SIG-M5 (cell line): ENCODE data around the gene PRDX5.

ENCODE experiments used
- DNase-seq: peaks from one replicate; lab custom pipeline; 2025; lab: John Stamatoyannopoulos, UW

PRDX5 gene

DNA sequence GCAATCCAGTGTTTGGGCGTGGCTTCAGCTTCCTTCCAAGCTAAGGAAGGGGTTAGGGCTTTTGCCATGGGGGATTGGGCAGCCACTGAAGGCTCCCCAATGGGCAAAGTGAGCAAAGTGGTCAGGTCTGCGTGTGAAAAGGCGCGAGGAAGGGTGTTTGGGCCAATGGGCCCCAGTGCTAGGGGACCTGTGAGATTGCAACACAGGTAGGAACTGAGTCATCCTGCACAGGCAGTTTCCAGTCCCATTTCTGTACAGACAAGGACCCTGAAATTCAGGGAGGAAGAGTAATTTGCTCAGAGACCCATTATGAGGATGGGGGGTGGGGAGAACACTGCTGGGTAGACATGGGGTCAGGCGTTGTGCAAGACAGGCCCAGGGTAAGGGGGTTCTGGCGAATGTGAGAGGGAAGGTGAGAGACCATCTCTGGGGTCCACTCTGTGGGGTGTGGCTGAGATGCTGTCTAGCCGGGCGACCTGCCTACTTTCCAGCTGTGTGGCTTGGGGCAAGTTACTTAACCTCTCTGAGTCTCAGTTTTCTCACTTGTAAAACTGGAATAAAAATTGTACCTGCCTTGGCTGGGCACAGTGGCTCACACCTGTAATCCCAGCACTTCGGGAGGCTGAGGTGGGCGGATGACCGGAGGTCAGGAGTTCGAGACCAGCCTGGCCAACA lies 29.4 kb downstream of the PRDX5 start:
- DNase-seq, result no peak

DNA sequence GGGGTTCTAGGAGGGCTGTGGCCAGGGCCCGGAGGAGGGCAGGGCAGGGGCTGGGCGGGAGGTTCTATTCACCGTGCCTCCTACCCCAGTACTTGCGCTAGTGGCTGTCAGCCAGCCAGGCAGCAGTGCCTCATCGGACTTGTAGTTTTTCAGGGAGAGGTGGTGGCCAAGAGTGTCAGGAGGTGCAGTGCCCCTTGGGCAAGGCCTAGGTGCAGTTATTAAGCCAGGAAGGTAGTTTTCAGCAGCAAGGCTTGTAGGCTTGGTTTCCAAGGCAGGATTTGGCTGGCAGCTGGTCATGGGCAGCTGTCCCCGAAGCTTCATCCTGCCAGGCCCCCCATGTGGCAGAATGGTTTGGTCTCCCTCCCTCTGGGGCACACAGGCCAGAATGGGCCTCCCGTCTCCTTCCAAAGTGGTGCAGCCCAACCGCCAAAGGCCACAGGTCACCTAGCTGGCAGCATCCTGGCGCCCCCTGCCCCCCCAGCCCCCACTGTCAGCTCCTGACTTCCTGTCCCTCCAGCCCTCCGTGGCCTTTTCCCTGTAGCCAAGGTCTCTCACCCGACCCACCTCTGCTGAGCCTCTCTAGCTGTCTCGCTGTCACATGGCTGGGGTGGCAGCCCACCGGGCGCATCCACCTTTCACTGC lies 30.6 kb downstream of the PRDX5 start:
- no peak for DNase-seq

DNA sequence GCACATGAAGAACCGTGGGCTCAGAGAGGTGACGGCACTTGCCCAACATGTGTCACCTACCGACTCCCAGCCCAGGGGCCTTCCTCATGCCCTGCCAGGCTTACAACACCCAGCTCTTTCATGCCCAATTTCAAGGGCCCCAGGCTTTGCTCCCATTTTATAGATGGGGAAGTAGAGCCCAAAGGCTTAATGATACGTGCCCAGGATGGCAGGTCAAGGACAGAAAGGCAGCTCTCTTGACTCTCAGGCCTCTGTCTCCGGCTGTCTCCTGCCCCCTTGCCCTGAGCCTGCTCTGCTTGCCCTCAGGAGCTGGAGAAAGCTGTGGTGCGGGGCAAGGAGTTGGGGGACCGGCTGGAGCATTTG lies 31.1 kb downstream of the PRDX5 start:
- no peak for DNase-seq

DNA sequence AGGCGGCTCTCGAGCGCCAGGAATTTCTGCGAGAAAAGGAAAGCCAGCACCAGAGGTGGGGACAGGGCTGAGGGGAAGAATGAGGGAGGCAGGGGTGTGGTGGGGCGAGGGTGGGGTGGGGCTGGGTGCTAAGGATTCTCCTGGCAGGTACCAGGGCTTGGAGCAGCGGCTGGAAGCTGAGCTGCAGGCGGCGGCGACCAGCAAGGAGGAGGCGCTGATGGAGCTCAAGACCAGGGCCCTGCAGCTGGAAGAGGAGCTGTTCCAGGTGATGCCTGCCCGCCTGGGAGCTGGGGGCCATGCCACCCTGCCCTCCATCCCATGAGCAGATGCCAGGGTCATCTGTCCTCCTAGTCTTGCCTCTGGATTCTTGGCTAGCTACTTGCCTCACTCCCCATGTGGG lies 31.5 kb downstream of the PRDX5 start:
- DNase-seq, result no peak

DNA sequence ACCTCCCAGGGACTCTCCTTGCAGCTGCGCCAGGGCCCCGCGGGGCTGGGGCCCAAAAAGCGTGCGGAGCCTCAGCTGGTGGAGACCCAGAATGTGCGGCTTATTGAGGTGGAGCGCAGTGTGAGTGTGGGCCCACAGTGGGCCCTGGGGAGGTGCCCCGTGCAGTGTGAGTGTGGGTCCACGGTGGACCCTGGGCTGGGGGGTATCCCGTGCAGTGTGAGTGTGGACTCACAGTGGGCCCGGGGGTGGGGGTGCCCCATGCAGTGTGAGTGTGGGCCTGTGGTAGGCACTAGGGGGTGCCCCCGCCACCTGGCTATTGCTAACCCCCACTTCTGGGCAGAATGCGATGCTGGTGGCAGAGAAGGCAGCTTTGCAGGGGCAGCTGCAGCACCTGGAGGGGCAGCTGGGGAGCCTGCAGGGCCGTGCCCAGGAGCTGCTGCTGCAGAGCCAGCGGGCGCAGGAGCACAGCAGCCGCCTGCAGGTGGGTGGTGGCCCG lies 33.3 kb downstream of the PRDX5 start:
- DNase-seq, result no peak

DNA sequence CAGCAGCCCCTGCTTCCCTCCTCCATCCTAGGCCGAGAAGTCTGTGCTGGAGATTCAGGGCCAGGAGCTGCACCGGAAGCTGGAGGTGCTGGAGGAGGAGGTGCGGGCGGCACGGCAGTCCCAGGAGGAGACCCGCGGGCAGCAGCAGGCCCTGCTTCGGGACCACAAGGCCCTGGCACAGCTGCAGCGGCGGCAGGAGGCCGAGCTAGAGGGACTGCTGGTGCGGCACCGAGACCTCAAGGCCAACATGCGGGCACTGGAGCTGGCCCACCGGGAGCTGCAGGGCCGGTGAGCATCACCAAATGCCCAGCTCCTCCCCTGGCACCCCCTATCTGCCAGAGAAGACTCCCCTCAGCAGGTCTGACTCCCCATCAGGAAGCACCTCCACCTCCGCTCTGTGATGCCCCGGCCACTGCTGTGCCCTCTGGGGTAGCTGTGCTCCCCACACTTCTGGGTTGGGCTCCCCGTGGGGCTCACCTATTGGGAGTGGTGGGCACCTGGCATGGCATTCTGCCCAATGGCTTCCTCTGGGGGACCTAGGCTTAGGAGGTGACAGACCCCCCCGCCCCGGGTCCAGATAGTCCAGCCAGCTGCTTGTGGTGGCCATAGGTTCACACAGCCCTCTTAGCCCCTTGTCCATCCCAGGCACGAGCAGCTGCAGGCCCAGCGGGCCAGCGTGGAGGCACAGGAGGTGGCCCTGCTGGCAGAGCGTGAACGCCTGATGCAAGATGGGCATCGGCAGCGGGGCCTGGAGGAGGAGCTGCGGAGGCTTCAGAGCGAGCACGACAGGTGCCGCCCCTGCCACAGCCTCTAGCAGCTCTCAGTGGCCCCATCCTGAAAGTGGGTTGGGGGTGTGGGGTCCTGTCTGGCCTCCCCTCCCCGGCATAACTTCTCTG lies 34.4 kb downstream of the PRDX5 start:
- no peak for DNase-seq

DNA sequence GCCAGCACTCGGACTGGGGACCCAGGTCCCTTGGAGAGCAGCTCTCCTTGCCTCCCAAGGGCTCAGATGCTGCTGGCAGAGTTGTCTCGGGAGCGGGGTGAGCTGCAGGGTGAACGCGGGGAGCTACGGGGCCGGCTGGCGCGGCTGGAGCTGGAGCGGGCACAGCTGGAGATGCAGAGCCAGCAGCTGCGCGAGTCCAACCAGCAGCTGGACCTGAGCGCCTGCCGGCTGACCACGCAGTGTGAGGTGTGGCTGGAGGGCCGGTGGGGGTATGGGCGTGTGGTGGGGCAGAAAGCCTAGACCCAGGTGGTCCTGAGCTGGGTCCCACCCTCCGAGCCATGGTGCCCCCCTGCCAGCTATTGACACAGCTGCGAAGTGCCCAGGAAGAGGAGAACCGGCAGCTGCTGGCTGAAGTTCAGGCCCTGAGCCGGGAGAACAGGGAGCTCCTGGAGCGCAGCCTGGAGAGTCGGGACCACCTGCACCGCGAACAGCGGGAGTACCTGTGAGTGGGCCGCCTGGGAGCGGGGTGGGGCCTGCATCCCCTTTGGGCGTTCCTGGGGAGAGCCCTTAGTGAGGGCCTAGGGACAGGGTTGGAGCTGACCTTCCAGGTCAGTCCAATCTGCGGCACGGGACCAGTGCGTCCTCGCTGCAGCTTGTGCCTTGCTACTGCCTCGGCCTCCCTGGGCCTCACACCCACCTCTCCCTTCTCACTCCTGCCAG lies 35.2 kb downstream of the PRDX5 start:
- DNase-seq, result no peak

DNA sequence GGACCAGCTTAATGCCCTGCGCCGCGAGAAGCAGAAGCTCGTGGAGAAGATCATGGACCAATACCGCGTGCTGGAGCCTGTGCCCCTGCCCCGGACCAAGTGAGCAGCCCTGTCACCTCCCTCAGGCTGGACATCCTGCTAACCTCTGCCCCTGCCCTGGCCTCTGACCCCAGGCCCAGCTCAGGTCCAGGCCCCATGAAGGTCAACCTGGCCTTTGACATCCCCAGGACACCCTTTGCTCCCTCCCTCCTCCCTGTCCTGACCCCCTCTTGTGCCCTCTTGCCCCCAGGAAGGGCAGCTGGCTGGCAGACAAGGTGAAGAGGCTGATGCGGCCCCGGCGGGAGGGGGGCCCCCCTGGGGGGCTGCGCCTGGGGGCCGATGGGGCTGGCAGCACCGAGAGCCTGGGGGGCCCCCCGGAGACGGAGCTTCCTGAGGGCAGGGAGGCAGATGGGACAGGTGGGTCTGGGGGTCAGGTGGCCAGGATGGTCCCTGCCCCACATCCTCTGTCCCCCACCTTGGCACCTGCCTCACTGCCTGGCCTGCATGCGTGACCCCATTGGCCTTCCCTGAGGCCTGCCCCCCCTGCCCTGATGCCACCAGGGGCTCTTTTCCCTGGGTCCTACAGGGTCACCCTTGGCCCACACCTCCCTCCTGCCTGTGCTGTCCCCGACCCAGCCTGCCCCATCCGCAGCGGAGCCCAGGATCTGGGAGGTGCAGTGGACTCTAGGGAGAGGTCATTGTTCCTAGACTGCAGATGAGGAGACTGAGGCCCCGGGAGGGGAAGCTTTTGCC lies 36.0 kb downstream of the PRDX5 start:
- DNase-seq, result no peak

DNA sequence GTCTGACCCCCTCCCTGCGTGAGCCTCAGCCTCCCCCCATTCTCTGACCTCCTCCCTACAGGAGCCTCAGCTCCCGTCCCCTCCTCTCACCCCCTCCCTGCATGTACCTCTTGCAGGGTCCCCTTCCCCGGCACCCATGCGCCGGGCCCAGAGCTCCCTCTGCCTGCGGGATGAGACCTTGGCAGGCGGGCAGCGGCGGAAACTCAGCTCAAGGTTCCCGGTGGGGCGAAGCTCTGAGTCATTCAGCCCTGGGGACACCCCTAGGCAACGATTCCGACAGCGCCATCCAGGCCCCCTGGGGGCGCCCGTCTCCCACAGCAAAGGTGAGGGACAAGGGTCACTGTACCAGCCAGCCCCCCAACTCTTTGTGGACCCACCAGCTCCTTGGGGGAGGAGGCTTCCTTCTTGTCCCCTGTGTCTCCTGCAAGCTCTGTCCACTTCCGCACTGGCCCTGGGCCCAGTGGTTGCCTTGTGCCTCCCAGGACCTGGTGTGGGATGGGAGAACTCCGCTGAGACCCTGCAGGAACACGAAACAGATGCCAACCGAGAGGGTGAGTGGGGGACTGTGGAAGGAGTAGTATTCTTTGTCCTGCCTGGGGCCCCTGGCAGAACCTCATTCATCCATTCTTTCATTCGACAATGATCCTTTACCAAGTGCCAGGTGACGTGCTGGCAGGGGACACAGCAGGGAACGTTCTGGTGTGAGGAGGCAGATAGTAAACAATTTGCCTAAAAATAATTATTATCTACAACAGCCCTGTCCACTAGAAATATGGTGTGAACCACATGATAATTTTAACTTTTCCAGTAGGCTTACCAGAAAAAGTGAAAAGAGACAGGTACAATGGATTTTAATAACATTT lies 37.4 kb downstream of the PRDX5 start:
- DNase-seq, result peak; percentile 12

DNA sequence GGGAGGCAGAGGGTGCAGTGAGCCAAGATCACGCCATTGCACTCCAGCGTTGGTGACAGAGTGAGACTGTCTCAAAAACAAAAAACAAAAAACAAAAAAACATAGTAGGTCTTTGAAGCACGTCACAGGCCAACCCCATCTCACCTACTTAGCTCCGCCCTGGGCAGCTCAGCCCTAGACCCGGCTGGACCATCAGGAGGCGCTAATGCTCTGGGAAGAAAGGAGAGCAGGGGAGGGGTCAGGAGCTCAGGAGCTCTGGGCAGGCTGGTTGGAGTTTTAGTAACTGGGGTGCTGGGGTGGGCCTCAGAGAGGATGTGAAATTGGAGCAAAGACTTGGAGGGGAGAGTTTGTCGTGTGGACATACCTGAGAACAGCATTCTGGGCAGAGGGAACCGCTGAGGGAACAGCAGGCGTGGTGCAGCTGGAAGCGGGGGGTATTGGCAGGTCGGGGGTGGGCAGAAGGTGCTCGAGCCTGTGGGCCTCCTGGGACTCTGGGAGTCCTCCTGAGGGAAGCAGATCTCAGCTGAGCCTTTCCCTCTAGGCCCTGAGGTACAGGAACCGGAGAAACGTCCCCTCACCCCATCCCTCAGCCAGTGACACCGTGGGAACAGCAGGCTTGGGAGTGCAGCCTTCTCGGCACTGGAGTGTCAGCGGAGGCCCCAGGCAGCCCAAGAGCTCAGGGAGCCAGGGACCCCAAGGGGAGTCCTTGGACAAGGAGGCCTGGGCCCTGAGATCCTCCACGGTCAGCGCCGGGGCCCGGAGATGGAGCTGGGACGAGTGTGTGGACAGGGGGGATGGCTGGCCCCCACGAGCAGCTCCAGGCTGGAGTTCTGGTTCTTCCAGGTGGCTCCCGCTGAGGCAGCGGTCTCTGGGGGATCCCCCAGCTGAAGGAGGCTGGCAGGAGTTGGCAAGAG lies 38.8 kb downstream of the PRDX5 start:
- DNase-seq, result no peak

DNA sequence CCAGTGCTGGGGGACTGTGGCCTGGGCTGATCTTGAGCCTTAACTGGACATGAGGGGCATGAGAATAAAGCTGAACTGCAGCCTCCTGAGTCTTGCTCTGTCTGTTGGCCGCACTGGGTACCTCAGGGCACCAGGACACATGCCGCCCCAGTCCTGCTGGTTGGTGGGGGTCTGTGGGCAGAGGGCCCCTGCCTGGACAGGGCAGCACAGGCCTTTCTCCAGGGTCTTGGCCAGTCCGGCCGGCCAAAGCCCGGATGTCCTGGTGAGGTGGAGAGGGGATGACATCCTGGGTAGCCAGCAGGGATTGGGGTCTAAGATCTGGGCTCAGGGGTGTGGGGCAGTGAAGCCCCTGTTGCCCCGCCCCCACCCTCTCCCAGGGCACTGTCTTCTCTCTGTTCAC lies 39.5 kb downstream of the PRDX5 start:
- DNase-seq, result no peak

DNA sequence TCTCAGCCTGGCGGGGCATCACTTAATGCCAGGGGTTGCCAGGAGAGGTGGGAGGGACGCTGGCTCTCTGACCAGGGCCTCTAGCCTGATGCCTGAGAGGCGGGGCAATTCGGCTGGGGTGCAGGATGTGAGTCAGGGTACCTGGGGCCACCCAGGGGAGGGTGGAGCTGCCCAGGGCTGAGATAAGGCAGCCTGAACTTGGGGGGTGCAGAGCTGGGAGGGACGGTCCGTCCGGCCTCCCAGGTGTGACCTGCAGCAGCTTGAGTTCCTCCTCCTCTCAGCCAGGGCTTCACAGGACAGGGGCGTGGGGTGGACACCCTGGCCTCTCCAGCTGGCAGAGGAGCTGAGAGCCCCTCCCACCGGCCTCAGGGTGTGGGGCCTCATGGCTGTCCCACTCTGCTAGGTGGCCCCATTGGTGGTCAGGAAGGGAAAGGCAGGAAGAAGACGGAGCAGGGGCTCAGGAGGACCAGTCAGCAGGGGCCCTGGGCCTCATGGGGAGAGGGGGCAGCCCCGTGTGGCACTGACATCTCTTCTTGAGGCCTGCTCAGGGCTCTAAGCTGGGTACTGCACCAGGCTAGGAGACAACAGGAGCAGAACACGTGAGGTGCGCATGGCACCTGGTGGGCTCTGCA lies 40.1 kb downstream of the PRDX5 start:
- no peak for DNase-seq

DNA sequence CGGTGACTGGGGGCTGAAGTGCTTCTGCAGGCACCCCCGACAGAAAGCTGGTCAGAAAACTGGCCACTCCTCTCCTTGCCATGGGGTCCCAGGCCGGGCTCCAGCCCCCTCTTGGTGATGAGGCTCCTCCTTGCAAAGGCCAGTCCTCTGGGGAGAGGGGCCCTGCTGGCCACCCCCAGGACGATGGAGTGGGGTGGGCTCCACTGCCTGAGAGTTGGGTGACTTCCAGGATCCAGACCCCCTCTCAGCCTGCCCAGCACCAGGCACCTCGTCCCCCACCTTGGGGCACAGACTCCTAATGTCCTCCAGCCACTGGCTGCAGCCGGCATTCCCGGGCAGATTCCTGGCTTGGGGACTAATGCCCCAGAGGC lies 40.6 kb downstream of the PRDX5 start:
- no peak for DNase-seq

DNA sequence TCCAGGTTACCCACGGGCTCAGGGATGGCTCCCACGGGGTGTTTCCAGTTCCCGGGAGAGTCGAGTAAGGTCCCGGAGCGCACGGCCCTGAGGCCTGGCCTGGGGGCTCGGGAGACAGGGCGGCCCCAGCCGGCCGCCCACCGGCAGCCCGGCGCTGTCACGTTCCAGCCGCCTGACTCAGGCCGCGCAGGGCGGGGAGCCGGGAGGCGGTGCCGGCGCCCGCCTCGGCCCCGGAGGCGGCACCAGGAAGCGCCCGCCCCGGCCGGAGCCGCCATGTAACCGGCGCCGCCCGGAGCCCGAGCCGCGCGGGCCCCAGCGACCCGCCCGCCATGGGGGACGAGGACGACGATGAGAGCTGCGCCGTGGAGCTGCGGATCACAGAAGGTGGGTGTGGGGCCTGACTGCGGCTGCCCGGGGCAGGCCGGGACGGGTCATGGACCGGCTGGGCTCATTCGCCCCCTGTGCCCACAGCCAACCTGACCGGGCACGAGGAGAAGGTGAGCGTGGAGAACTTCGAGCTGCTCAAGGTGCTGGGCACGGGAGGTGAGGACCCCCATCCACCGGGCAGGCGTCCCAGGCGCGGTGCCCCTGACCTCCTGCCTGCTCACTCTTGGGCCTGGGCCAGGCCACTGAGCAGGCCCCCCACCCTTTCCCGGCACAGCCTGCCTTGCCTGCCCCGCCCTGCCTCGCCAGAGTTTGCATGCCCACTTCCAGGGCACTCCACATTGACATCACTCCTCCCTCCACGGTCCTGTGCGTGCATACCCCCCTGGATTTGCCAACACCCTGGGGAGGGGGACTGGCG lies 41.2 kb downstream of the PRDX5 start, which contains the start of gene RPS6KA4:
Gene RPS6KA4 (plus strand): TSS at position 256 of the 805 bp plus-strand sequence. CDS start 74 bp downstream, at position 330.
- no peak for DNase-seq

DNA sequence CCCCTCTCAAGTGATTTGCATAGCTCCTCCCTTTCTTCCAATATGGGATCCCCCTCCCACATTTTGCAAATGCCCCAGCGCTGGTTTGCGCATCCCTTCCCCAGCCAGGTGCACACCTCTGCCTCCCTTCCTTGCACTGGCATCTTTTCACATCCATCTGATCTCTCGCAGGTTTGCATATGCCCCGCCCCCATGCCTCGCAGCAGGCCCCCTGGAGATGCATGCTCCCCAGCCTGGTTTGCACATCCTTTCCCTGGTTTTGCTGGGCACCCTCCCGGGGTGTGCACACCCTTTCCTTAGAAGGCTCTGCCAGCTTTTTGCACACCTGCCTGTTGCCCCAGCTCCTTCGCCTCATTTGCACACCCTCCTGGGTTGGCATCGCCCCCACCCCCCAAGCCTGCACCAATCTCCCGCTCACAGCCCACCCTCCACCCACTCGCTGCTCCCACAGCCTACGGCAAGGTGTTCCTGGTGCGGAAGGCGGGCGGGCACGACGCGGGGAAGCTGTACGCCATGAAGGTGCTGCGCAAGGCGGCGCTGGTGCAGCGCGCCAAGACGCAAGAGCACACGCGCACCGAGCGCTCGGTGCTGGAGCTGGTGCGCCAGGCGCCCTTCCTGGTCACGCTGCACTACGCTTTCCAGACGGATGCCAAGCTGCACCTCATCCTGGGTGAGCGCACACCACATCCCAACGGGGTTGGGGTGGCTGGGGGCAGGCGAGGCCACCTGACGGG lies 42.0 kb downstream of the PRDX5 start:
- no peak for DNase-seq

DNA sequence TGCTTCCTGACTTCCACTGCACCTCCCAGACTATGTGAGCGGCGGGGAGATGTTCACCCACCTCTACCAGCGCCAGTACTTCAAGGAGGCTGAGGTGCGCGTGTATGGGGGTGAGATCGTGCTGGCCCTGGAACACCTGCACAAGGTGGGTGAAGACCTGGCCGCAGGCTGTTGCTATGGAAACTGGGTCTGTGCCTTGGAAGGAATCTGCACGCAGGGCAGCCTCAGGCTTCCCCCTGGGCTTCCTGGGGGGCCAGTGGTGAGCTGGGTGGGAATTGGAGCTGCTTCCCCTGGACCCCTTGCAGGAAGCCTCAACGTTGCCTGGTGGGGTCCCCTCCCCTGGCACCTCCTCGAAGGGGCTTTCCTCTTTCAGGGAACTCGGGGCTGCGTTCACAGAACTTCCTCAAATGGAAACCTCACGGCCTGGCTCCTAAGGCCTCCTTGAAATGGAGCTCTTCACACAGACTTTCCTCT lies 42.6 kb downstream of the PRDX5 start:
- DNase-seq, result no peak

DNA sequence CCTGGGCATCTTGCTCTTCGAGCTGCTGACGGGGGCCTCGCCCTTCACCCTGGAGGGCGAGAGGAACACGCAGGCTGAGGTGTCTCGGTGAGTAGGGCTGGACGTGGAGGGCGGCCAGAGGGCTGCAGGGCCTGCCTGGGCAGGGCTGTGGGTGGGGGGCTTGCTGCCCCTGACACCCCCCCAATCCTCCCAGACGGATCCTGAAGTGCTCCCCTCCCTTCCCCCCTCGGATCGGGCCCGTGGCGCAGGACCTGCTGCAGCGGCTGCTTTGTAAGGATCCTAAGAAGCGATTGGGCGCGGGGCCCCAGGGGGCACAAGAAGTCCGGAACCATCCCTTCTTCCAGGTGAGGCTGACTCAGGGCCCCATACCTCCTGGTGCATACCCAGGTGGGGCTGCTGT lies 43.7 kb downstream of the PRDX5 start:
- no peak for DNase-seq
